IgD-negative memory B cell (primary cell): ENCODE data around the gene EFNA1. TPM values are rescaled to one million over a fixed set of nuclear protein-coding genes. Genes with fewer than 3 reads are reported as not detected.

Experiments
- H3K27ac Mint-ChIP-seq, 3 donors: one replicate each; pipeline ENCODE4 v1.8.0; 2020 to 2022; ENCODE audit warnings: mild to moderate bottlenecking in 3 of 3, mixed read lengths in 3 of 3, moderate library complexity in 1 of 3
- H3K27me3 Mint-ChIP-seq: one replicate; pipeline ENCODE4 v1.8.0; 2021; ENCODE audit warnings: mixed read lengths
- H3K36me3 Mint-ChIP-seq: one replicate; pipeline ENCODE4 v1.8.0; 2020; ENCODE audit warnings: mild to moderate bottlenecking, mixed read lengths
- H3K4me1 Mint-ChIP-seq, 3 donors: one replicate each; pipeline ENCODE4 v1.8.0; 2020 to 2022; ENCODE audit warnings: mixed read lengths in 3 of 3, mild to moderate bottlenecking in 1 of 3
- H3K4me3 Mint-ChIP-seq, 4 donors: one replicate each; pipeline ENCODE4 v1.8.0; 2020 to 2022; ENCODE audit warnings: mild to moderate bottlenecking in 4 of 4, mixed read lengths in 4 of 4, moderate library complexity in 3 of 4
- H3K9me3 Mint-ChIP-seq, 3 donors: one replicate each; pipeline ENCODE4 v1.8.0; 2020 to 2021; ENCODE audit warnings: mixed read lengths in 3 of 3, mild to moderate bottlenecking in 1 of 3
- polyA plus RNA-seq: library from polyadenylated mRNA; unstranded; fragments of 300-500 nt; fragmentation: Illumina TruSeq; gene quantifications from one replicate; pipeline ENCODE4 v1.2.3, GENCODE V29; 2021

The EFNA1 gene, protein sequence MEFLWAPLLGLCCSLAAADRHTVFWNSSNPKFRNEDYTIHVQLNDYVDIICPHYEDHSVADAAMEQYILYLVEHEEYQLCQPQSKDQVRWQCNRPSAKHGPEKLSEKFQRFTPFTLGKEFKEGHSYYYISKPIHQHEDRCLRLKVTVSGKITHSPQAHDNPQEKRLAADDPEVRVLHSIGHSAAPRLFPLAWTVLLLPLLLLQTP
- not detected for polyA plus RNA-seq

GRCh38 chr1:155127105-155127966 is at the start of gene EFNA1:
TSS of gene EFNA1 (plus strand) at chr1:155127876. CDS start at chr1:155127978, 102 bp downstream.
- Mint-ChIP-seq H3K27ac (peak within 1 kb of the TSS in 2 of 3 donors; percentile 3 to 23), H3K4me3 (peak within 1 kb of the TSS; percentile 67 to 94 (median 86)), H3K9me3 (no peaks in the 10 kb centered on the region), H3K36me3 (no peaks in the 10 kb centered on the region), H3K4me1 (peaks cover 15 to 18% (median 16%) of the 10 kb centered on the region in 3 donors), H3K27me3 (peaks cover 37% of the 10 kb centered on the region)

DNA sequence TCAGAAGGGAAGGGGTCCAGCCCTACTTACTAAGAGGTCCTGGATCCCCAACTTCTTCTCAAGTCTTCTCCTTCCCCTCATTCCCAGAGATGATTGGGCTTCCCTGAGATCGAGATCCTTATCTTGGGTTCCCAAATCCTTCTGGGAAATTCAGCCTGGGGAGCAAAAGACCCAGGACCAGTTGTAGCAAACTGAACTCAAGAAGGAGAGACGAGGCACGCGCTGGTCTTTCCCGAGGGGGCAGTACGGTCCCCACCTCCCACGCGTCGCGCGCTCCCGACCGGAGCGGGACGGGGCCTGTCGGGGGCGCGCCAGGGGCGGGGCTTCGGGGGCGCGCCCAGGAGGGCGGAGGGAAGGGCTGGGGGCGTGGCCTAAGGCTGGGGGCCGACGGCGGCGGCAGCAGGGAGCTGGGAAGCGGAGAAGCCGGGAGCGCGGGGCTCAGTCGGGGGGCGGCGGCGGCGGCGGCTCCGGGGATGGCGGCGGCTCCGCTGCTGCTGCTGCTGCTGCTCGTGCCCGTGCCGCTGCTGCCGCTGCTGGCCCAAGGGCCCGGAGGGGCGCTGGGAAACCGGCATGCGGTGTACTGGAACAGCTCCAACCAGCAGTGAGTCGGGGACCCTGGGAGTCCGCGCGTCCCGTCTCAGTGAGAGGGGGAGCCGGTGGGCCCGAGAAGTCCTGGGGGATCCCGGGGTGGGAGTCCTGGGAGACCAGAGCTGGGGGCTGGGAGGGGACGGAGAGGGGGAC is 49.0 kb upstream of the EFNA1 start, which contains the start of gene EFNA3:
EFNA3 (plus strand) TSS at position 369 of the 741 bp plus-strand sequence; CDS start at position 474, 105 bp downstream.
- H3K9me3 Mint-ChIP-seq, result peaks cover 0 to 1% (median 0%) of the 10 kb centered on the region in 3 donors
- peaks cover 25% of the 10 kb centered on the region for H3K27me3 Mint-ChIP-seq
- H3K4me1 Mint-ChIP-seq, result peaks cover 15 to 22% (median 22%) of the 10 kb centered on the region in 3 donors

DNA sequence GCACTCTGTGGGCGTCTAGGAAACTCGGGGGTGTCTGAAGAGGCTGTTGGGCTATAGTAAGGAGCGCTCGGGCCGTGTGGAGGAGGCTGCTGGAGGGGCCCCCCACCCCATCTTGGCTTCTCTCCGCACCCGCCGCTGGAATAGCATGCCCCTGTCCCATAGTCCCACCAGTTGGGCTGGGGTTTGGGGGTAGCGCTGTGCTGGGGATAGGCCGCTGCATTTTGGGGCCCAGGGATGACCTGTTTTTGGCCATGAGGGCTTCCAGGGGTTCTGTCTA is 48.5 kb upstream of the EFNA1 start:
- Mint-ChIP-seq H3K4me1 (peaks cover 14 to 23% (median 22%) of the 10 kb centered on the region in 3 donors), H3K4me3 (peak overlapping the region; percentile 19 to 96 (median 80)), H3K27ac (peak overlapping the region; percentile 17 to 83 (median 67)), H3K9me3 (peaks cover 0 to 1% (median 0%) of the 10 kb centered on the region in 3 donors), H3K36me3 (no peaks in the 10 kb centered on the region), H3K27me3 (peaks cover 29% of the 10 kb centered on the region)

More for the DNA sequence above, 49.0 kb upstream of the EFNA1 start, which contains the start of gene EFNA3:
- peak within 1 kb of the TSS; percentile 34 to 96 (median 80) for H3K4me3 Mint-ChIP-seq
- H3K27ac Mint-ChIP-seq, result peak within 1 kb of the TSS; percentile 17 to 83 (median 67)
- H3K36me3 Mint-ChIP-seq, result no peaks in the 10 kb centered on the region

DNA sequence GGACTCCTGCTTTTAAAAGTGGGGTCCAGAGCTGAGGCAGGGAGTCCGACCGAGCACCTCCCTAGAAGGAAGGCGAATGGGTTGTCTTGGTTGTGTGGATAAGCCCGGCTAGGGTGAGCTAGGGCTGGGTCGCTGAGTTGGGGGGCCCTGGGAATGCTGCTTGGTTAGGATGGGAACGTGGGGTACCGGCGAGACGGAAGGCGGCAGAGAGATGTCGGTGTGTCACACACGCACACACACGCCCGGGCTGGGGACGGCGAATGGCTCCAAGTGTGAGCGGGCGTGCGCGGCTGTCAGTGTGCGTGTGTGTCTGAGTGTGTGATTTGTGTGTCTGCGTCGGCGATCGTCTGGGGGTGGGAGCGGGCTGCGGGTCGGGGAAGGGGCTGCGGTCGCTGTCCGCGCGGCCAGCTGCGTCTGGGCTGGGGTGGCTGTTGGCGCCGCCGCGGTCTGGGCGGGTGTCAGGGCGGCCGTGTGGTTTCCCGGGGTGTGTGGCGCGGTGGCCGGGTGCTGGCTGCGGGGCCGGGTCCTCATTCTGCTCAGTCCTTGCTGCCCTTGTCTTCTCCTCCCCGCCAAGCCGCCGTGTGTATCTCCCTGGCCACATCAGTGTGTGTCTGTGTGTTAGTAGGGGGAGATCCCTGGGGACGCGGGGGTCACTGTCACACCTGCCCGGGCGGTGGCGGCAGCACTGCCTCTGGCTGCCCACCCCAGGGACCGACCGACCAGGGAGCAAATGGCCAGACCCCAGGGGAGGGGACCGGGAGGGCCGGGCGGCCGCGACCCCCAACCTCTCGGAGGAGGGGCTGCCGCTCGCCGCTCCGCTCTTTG is 48.0 kb upstream of the EFNA1 start:
- H3K4me3 Mint-ChIP-seq, result peak overlapping the region; percentile 19 to 96 (median 80)
- peaks cover 19 to 29% (median 26%) of the 10 kb centered on the region in 3 donors for H3K4me1 Mint-ChIP-seq
- H3K9me3 Mint-ChIP-seq, result peaks cover 0 to 1% (median 0%) of the 10 kb centered on the region in 3 donors
- H3K27me3 Mint-ChIP-seq, result peaks cover 34% of the 10 kb centered on the region
- H3K27ac Mint-ChIP-seq, result peak overlapping the region; percentile 17 to 83 (median 67)
- no peaks in the 10 kb centered on the region for H3K36me3 Mint-ChIP-seq

- H3K36me3 Mint-ChIP-seq, result no peaks in the 10 kb centered on the region
- H3K4me3 Mint-ChIP-seq, result peak overlapping the region; percentile 45 to 76 (median 70)
- H3K27ac Mint-ChIP-seq, result peak overlapping the region in 1 of 3 donors; percentile 43
Measured at GRCh38 chr1:155080312-155081228, 47.1 kb upstream of the EFNA1 start.

GRCh38 chr1:155081472-155082300 is 46.0 kb upstream of the EFNA1 start:
- peak overlapping the region in 2 of 3 donors; percentile 60 to 79 for H3K27ac Mint-ChIP-seq
- peaks cover 34% of the 10 kb centered on the region for H3K27me3 Mint-ChIP-seq
- no peaks in the 10 kb centered on the region for H3K36me3 Mint-ChIP-seq
- H3K4me3 Mint-ChIP-seq, result peak overlapping the region; percentile 67 to 85 (median 78)
- peaks cover 0 to 1% (median 0%) of the 10 kb centered on the region in 3 donors for H3K9me3 Mint-ChIP-seq
- peaks cover 23 to 33% (median 32%) of the 10 kb centered on the region in 3 donors for H3K4me1 Mint-ChIP-seq

More at GRCh38 chr1:155080312-155081228, 47.1 kb upstream of the EFNA1 start:
- peaks cover 34% of the 10 kb centered on the region for H3K27me3 Mint-ChIP-seq
- peaks cover 0 to 1% (median 0%) of the 10 kb centered on the region in 3 donors for H3K9me3 Mint-ChIP-seq
- H3K4me1 Mint-ChIP-seq, result peaks cover 23 to 35% (median 31%) of the 10 kb centered on the region in 3 donors

DNA sequence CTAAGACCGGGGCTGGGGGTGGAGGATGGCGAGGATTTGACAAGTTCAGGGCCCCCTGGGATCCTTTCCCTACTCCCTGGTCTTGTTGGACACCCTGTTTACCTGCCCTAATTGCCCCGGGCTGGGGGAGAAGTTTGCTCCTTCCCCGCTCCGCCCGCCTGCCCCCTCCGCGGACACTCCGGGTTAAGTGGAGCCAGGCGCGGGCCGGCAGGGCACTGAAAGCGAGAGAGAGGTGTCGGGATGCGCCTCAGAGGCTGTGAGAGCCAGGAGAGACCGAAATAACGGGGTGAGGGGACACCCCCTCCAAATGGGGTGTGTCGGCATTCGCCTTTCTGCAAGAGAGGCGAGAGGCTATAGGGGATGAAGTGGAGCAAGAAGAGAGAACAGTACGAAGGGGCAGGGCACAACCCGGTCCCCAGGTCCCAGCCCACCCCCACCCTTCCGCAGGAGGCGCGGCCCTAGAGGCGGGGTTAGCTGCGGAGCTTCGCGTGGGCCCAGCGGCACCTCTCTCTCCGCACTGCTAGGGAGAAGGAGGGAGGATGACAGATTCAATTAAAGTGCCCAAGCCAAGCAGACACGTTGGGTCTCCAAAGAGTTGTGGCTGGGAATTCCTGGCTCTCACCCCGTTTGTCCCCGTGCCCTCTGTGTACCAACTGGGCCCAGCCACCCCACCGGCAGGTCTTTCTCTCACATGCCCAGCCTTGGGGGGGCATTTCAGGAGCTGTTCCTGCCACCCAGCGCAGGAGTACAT is 45.2 kb upstream of the EFNA1 start:
- peaks cover 34% of the 10 kb centered on the region for H3K27me3 Mint-ChIP-seq
- peaks cover 23 to 35% (median 33%) of the 10 kb centered on the region in 3 donors for H3K4me1 Mint-ChIP-seq
- H3K36me3 Mint-ChIP-seq, result no peaks in the 10 kb centered on the region
- H3K4me3 Mint-ChIP-seq, result peak overlapping the region; percentile 46 to 84 (median 78)
- H3K27ac Mint-ChIP-seq, result peak overlapping the region in 1 of 3 donors; percentile 60
- H3K9me3 Mint-ChIP-seq, result peaks cover 0 to 1% (median 0%) of the 10 kb centered on the region in 3 donors

- Mint-ChIP-seq H3K4me3 (peak overlapping the region in 2 of 4 donors; percentile 82 to 84), H3K27ac (no peak overlapping the region), H3K27me3 (peaks cover 34% of the 10 kb centered on the region), H3K36me3 (no peaks in the 10 kb centered on the region), H3K9me3 (peaks cover 0 to 1% (median 0%) of the 10 kb centered on the region in 3 donors), H3K4me1 (peaks cover 23 to 39% (median 33%) of the 10 kb centered on the region in 3 donors)
Measured at GRCh38 chr1:155083052-155083541, 44.6 kb upstream of the EFNA1 start.

- Mint-ChIP-seq H3K4me3 (peak overlapping the region; percentile 88 to 99 (median 94)), H3K27me3 (peaks cover 36% of the 10 kb centered on the region), H3K4me1 (peaks cover 25 to 39% (median 33%) of the 10 kb centered on the region in 3 donors), H3K36me3 (no peaks in the 10 kb centered on the region), H3K27ac (peak overlapping the region in 2 of 3 donors; percentile 90 to 92), H3K9me3 (peaks cover 0 to 1% (median 0%) of the 10 kb centered on the region in 3 donors)
Measured at GRCh38 chr1:155083865-155084721, 43.6 kb upstream of the EFNA1 start.

DNA sequence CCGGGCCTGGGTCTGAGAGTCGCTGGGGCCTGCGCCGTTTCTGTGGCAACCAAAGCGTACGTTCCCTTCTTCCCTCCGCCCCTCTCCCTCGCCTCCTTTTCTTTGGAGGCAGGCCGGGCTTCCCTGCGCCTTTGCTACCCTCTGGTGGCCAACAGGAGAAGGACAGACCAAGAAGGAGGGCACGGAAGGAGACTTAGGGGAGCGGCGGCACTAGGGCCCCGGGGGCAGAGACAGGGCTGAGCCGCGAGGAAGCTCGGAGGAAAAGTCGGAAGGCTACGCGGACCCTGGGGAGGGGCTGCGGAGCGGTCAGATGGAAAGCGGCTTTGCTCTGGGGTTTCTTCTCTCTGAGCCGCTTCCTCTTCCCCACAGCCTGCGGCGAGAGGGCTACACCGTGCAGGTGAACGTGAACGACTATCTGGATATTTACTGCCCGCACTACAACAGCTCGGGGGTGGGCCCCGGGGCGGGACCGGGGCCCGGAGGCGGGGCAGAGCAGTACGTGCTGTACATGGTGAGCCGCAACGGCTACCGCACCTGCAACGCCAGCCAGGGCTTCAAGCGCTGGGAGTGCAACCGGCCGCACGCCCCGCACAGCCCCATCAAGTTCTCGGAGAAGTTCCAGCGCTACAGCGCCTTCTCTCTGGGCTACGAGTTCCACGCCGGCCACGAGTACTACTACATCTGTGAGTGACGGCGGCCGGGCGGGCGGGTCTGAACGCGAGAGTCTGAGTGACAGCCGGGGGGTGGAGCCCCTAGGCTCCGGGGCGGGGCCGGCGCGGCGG is 42.8 kb upstream of the EFNA1 start:
- H3K9me3 Mint-ChIP-seq, result peaks cover 0 to 1% (median 0%) of the 10 kb centered on the region in 3 donors
- peaks cover 31% of the 10 kb centered on the region for H3K27me3 Mint-ChIP-seq
- H3K4me1 Mint-ChIP-seq, result peaks cover 20 to 34% (median 25%) of the 10 kb centered on the region in 3 donors
- no peaks in the 10 kb centered on the region for H3K36me3 Mint-ChIP-seq
- peak overlapping the region; percentile 90 to 95 (median 92) for H3K27ac Mint-ChIP-seq
- peak overlapping the region; percentile 88 to 99 (median 94) for H3K4me3 Mint-ChIP-seq
